Fibroblast of gingiva (primary cell): ENCODE measurements around the gene VGLL1.
A peak's percentile ranks its signal among the peaks of the same experiment; 100 is the strongest.

ENCODE experiments used
- DNase-seq: peaks from one replicate; pipeline ENCODE4 v3.0.0-alpha.2; 2011; ENCODE audit warnings: low read depth

The VGLL1 gene

GRCh38 chrX:136551410-136551809 lies 19.4 kb downstream of the VGLL1 start:
- DNase-seq = no peak

DNA sequence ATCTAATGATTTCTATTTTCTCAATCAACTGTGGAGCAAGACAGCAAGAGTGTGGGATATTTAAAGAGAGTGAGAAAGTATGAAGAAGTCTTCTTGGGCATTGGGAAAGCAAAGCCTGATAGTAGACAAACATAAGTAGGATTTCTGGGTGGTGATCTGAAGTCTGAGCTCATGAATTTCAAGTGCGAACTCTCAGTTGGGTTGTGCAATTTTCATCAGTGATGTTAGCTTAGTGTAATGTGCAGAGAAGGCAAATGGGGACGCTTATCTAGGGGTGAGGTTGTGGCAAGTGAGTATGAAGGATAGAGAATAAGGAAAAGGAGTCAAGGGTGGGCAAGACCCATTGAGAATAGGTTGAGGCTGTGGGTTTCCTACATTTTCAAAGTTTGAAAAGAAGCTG lies 23.7 kb downstream of the VGLL1 start:
- DNase-seq = no peak

- no peak for DNase-seq
Observed at GRCh38 chrX:136572030-136572429, 40.0 kb downstream of the VGLL1 start.

GRCh38 chrX:136574548-136574947 lies 42.5 kb downstream of the VGLL1 start:
- DNase-seq = no peak

GRCh38 chrX:136577552-136577951 lies 45.5 kb downstream of the VGLL1 start:
- DNase-seq = peak; percentile 21

GRCh38 chrX:136580316-136580715 lies 48.3 kb downstream of the VGLL1 start:
- no peak for DNase-seq

DNA sequence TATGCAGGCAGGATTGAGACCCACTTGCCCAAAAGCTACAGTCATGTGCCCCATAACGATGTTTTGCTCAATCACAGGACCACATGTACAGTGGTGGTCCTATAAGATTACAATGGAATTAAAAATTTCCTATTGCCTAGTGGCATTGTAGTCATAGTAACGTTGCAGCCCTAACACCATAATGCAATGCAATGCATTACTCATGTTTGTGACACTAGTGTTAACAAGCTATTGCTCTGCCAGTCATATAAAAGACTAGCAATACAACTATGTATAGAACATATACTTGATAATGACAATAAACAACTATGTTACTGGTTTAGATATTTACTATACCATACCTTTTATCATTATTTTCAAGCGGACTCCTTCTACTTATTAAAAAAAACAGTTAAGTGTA lies 50.6 kb downstream of the VGLL1 start:
- no peak for DNase-seq

- DNase-seq = no peak
Observed at GRCh38 chrX:136584545-136584944, 52.5 kb downstream of the VGLL1 start.

- DNase-seq = no peak
Observed at GRCh38 chrX:136585262-136585661, 53.2 kb downstream of the VGLL1 start.

DNA sequence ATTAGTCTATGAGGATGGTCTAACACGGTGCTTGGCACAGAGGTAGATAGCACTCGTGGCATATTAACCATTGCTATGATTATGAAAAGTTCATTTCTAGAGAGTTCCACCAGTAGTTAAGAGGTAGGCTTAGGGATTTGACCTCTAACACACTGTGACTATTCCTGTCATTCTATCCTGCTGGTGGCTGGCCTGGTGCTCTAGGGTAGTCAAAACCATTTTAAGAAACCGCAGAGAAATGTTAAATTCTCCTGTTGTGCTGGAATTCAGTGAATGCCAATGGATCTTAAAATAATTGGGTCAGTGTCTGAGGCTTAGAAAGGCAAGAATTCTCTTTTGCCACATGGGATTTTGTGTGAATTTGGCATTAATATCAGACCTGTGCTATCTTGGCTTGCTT lies 53.9 kb downstream of the VGLL1 start:
- DNase-seq = no peak

GRCh38 chrX:136586386-136586785 lies 54.4 kb downstream of the VGLL1 start:
- no peak for DNase-seq

DNA sequence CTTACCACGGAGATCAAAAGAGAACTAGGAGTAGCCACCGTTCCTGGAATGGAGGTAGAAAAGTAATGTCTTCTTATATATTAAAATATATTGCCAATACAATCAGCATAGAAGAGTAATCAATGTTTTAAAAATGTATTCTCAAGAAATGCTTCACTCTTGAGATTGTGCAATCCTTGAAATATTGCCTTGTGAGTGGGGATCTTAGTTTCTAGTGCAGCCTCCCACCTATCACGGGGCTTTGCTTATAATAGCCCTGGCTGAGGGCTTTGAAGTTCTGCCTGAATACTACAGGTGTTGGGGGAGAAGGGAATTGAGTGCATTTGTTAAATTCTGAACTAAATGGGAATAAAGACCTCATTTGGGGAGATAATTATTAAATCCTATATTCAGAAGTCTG lies 55.5 kb downstream of the VGLL1 start:
- DNase-seq = no peak

GRCh38 chrX:136588036-136588435 lies 56.0 kb downstream of the VGLL1 start:
- DNase-seq = no peak

- DNase-seq = no peak
Observed at GRCh38 chrX:136589966-136590365, 58.0 kb downstream of the VGLL1 start.

DNA sequence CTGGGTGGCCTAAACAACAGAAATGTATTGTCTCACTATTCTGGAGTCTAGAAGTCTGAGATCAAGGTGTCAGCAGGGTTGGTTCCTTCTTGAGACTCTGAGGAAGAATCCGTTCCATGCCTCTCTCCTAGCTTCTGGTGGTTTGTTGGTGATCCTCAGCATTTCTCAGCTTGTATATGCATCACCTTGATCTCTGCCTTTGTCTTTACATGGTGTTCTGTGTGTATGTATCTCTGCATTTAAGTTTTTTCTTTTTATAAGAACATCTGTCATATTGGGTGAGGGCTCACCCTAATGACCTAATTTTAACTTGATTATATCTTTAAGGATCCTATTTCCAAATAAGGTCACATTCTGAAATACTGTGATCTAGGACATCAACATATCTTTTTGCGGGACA lies 65.3 kb downstream of the VGLL1 start:
- no peak for DNase-seq

GRCh38 chrX:136597954-136598353 lies 65.9 kb downstream of the VGLL1 start:
- no peak for DNase-seq

GRCh38 chrX:136598631-136599030 lies 66.6 kb downstream of the VGLL1 start:
- DNase-seq = no peak

GRCh38 chrX:136600059-136600458 lies 68.0 kb downstream of the VGLL1 start:
- no peak for DNase-seq
